DMS79 treated with DMSO at 0.1 percent for 48 hours (cell line): ENCODE results near the gene NOL4L.

Experiments used
- DNase-seq: peaks from one replicate; lab custom pipeline; 2025; lab: John Stamatoyannopoulos, UW

The NOL4L gene

GRCh38 chr20:32613192-32614053 lies 28.3 kb upstream of the NOL4L start:
- no peak for DNase-seq

GRCh38 chr20:32612351-32613191 lies 27.4 kb upstream of the NOL4L start:
- no peak for DNase-seq

- DNase-seq = no peak
Measured at GRCh38 chr20:32611868-32612267, 26.7 kb upstream of the NOL4L start.

- no peak for DNase-seq
Measured at GRCh38 chr20:32611286-32611685, 26.2 kb upstream of the NOL4L start.

GRCh38 chr20:32610472-32611218 lies 25.5 kb upstream of the NOL4L start:
- peak; percentile 90 for DNase-seq

GRCh38 chr20:32609993-32610392 lies 24.9 kb upstream of the NOL4L start:
- no peak for DNase-seq

GRCh38 chr20:32609111-32609773 lies 24.1 kb upstream of the NOL4L start:
- no peak for DNase-seq

- DNase-seq = no peak
Measured at GRCh38 chr20:32608664-32609015, 23.5 kb upstream of the NOL4L start.

- peak; percentile 26 for DNase-seq
Measured at GRCh38 chr20:32607727-32608663, 22.9 kb upstream of the NOL4L start.

GRCh38 chr20:32607324-32607723 lies 22.2 kb upstream of the NOL4L start:
- no peak for DNase-seq

GRCh38 chr20:32606790-32607189 lies 21.7 kb upstream of the NOL4L start:
- no peak for DNase-seq

GRCh38 chr20:32606107-32606506 lies 21.0 kb upstream of the NOL4L start:
- DNase-seq = peak; percentile 17

GRCh38 chr20:32605167-32605656 lies 20.1 kb upstream of the NOL4L start:
- DNase-seq = no peak

- no peak for DNase-seq
Measured at GRCh38 chr20:32603046-32603726, 18.1 kb upstream of the NOL4L start.

- DNase-seq = no peak
Measured at GRCh38 chr20:32602273-32602672, 17.1 kb upstream of the NOL4L start.

- DNase-seq = no peak
Measured at GRCh38 chr20:32600681-32601237, 15.6 kb upstream of the NOL4L start.

- DNase-seq = no peak
Measured at GRCh38 chr20:32599783-32600340, 14.7 kb upstream of the NOL4L start.

GRCh38 chr20:32598606-32599005 lies 13.5 kb upstream of the NOL4L start:
- no peak for DNase-seq

GRCh38 chr20:32597714-32598113 lies 12.6 kb upstream of the NOL4L start:
- DNase-seq = no peak
